Ishikawa (cell line): ENCODE results near the gene ATP4B.

Experiments
- CEBPB ChIP-seq: IDR thresholded peaks from 2 replicates; pipeline ENCODE4 v1.6.1; 2012
- CREB1 ChIP-seq: IDR thresholded peaks from 2 replicates; pipeline ENCODE4 v1.6.1; 2012; ENCODE audit warnings: low read depth
- EGR1 ChIP-seq: IDR thresholded peaks from 2 replicates; pipeline ENCODE4 v1.6.1; 2012
- EP300 ChIP-seq: IDR thresholded peaks from 2 replicates; pipeline ENCODE4 v1.6.1; 2012; ENCODE audit warnings: borderline replicate concordance
- FOXM1 ChIP-seq: IDR thresholded peaks from 2 replicates; pipeline ENCODE4 v1.6.1; 2012; ENCODE audit warnings: low read depth, borderline replicate concordance
- NFIC ChIP-seq: IDR thresholded peaks from 2 replicates; pipeline ENCODE4 v1.6.1; 2012
- RAD21 ChIP-seq: IDR thresholded peaks from 2 replicates; pipeline ENCODE4 v1.6.1; 2012; ENCODE audit warnings: low read depth
- REST ChIP-seq: IDR thresholded peaks from 2 replicates; pipeline ENCODE4 v1.6.1; 2012; ENCODE audit warnings: low read depth, mild to moderate bottlenecking
- TAF1 ChIP-seq: IDR thresholded peaks from 2 replicates; pipeline ENCODE4 v1.6.1; 2012; ENCODE audit warnings: low read depth, mild to moderate bottlenecking
- TCF12 ChIP-seq: IDR thresholded peaks from 2 replicates; pipeline ENCODE4 v1.6.1; 2012; ENCODE audit warnings: low read depth
- TEAD4 ChIP-seq: IDR thresholded peaks from 2 replicates; pipeline ENCODE4 v1.6.1; 2012
- USF1 ChIP-seq: IDR thresholded peaks from 2 replicates; pipeline ENCODE4 v1.6.1; 2012
- YY1 ChIP-seq: IDR thresholded peaks from 2 replicates; pipeline ENCODE4 v1.6.1; 2012; ENCODE audit warnings: low read depth
- ZBTB7A ChIP-seq: IDR thresholded peaks from 2 replicates; pipeline ENCODE4 v1.6.1; 2012; ENCODE audit warnings: low read depth
- TF ChIP-seq, protein P1 (sequence below): IDR thresholded peaks from 2 replicates; pipeline ENCODE4 v1.6.1; 2012

ATP4B gene

DNA sequence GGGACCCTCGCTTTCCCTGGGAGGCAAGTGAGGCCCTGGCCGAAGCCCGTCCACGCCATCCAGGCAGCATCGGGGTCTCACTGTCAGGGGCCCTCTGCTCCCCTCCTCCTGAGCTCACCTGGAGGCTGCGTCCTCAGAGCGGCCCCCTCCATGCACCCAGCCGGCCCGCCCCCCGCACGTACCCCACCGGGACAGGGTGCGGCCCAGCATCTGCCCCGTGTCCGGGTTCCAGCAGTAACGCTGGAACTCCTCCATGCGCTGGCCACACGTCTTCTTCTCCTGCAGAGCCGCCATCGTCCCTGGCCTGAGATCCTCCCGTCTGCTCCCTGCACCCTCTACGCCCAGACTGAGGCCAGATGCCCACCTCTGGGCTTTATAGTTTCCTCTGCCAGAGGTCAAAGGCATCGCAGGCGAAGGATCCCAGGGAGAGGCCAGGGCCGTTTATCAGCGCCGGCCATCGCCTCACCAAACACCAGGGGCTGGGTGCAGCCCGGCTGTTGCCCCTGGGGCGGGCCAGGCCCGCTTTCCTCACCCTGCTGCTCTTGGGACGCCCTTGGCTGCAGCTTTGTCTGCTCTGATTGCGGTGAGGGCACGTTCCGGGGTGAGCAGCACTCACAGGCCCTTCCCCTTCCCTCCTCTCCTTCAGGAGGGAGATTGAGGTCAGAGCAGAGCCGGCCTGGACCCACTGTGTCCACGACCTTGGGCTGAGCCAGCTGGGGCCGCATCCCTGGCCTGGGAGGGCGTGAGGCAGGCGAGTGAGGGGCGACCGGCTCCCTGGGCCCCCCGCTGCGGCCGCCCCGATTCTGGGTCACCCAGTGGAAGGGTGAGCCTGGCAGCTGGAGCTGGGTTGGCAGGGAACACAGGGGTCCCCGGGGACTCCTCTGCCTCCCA, at the start of gene ATP4B:
TSS of gene ATP4B (minus strand) at position 348 of the 891 bp plus-strand sequence. CDS start at position 294, 54 bp downstream.
- TF ChIP-seq REST = no peak
- TF ChIP-seq ZBTB7A = no peak

- TF ChIP-seq NFIC (no peak), YY1 (no peak), REST (no peak), ZBTB7A (no peak), CEBPB (no peak), CREB1 (no peak), TAF1 (no peak), FOXM1 (no peak), USF1 (no peak), RAD21 (no peak)
- TF ChIP-seq, protein P1, sequence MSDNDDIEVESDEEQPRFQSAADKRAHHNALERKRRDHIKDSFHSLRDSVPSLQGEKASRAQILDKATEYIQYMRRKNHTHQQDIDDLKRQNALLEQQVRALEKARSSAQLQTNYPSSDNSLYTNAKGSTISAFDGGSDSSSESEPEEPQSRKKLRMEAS = no peak
These were observed 14.1 kb upstream of the ATP4B start for GRCh38 chr13:113672002-113672651.

- no peak for TF ChIP-seq FOXM1
- TF ChIP-seq REST = no peak
- TF ChIP-seq TAF1 = no peak
- no peak for TF ChIP-seq EP300
- no peak for TF ChIP-seq ZBTB7A
- no peak for TF ChIP-seq EGR1
- TF ChIP-seq CEBPB = no peak
- no peak for TF ChIP-seq CREB1
- TF ChIP-seq RAD21 = no peak
- TF ChIP-seq TEAD4 = no peak
- TF ChIP-seq NFIC = no peak
- TF ChIP-seq USF1 = no peak
- TF ChIP-seq, protein P1 = no peak
- no peak for TF ChIP-seq YY1
- no peak for TF ChIP-seq TCF12
These were observed 13.3 kb upstream of the ATP4B start for GRCh38 chr13:113671066-113672001.

DNA sequence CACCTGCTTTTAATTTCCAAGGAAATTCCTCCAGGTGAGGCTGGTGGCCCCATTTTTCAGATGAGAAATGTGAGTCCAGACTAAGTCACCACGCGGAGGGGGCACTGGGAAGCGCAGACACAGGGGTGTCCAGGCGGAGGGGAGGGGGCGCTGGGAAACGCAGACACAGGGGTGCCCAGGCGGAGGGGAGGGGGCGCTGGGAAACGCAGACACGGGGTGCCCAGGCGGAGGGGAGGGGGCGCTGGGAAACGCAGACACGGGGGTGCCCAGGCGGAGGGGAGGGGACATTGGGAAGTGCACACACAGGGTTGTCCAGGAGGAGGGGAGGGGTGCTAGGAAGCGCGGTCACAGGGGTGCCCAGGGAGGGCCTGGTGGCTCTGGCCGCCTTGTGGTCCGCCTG, 12.5 kb upstream of the ATP4B start:
- TF ChIP-seq YY1 (no peak), RAD21 (no peak), EP300 (no peak), CREB1 (no peak), CEBPB (no peak), USF1 (no peak), TCF12 (no peak), ZBTB7A (no peak), EGR1 (no peak), TEAD4 (no peak), FOXM1 (no peak), TAF1 (no peak), NFIC (no peak), REST (no peak)
- TF ChIP-seq, protein P1 = no peak
